Progenitor cell of endocrine pancreas (in vitro differentiated cells): ENCODE data around the gene SLC40A1. TPM values are rescaled to one million over a fixed set of nuclear protein-coding genes. Genes with fewer than 3 reads are reported as not detected.

ENCODE experiments used
- DNase-seq: peaks from one replicate; pipeline ENCODE4 v3.0.0; 2021; ENCODE audit warnings: low spot score; ENCODE audit not compliant: unreplicated experiment
- H3K27ac Mint-ChIP-seq: 2 replicates; pipeline ENCODE4 v1.8.0; 2021; ENCODE audit warnings: mild to moderate bottlenecking, moderate library complexity, mixed read lengths
- H3K27me3 Mint-ChIP-seq: 2 replicates; pipeline ENCODE4 v1.8.0; 2021; ENCODE audit warnings: mixed read lengths
- H3K36me3 Mint-ChIP-seq: 2 replicates; pipeline ENCODE4 v1.8.0; 2022; ENCODE audit warnings: mixed read lengths; ENCODE audit not compliant: insufficient read depth
- H3K4me1 Mint-ChIP-seq: 2 replicates; pipeline ENCODE4 v1.8.0; 2021; ENCODE audit warnings: low read depth, mixed read lengths
- H3K4me3 Mint-ChIP-seq: 2 replicates; pipeline ENCODE4 v1.8.0; 2021; ENCODE audit warnings: low read depth, mild to moderate bottlenecking, moderate library complexity, mixed read lengths
- H3K9me3 Mint-ChIP-seq: 2 replicates; pipeline ENCODE4 v1.8.0; 2021; ENCODE audit warnings: low read depth, mixed read lengths
- CTCF ChIP-seq: fragments of 200-600 bp; sonication (generic); IDR thresholded peaks from one replicate; pipeline ENCODE4 v1.5.0; 2021; ENCODE audit warnings: antibody characterized with exemption, mild to moderate bottlenecking; ENCODE audit not compliant: unreplicated experiment
- total RNA-seq: library from RNA; stranded (reverse); gene quantifications from 2 replicates; pipeline ENCODE4 v1.2.1, GENCODE V29; 2021

The SLC40A1 gene
- total RNA-seq, 1 donor from 2014 or later = 14.6 TPM

GRCh38 chr2:189543367-189543766, 37.2 kb downstream of the SLC40A1 start:
- Mint-ChIP-seq H3K36me3 (no peaks in the 10 kb centered on the region), H3K4me1 (peaks cover 12% of the 10 kb centered on the region), H3K27ac (no peak overlapping the region), H3K9me3 (peaks cover 3% of the 10 kb centered on the region), H3K4me3 (no peak overlapping the region), H3K27me3 (no peaks in the 10 kb centered on the region)
- no peak for DNase-seq
- TF ChIP-seq CTCF = no peak

- peaks cover 3% of the 10 kb centered on the region for H3K9me3 Mint-ChIP-seq
- H3K36me3 Mint-ChIP-seq = no peaks in the 10 kb centered on the region
- H3K27me3 Mint-ChIP-seq = no peaks in the 10 kb centered on the region
- no peak for TF ChIP-seq CTCF
- H3K4me3 Mint-ChIP-seq = no peak overlapping the region
- H3K27ac Mint-ChIP-seq = no peak overlapping the region
- peaks cover 13% of the 10 kb centered on the region for H3K4me1 Mint-ChIP-seq
- DNase-seq = no peak
These were observed 38.3 kb downstream of the SLC40A1 start for GRCh38 chr2:189542145-189542882.

GRCh38 chr2:189541591-189541990, 39.0 kb downstream of the SLC40A1 start:
- H3K9me3 Mint-ChIP-seq = peaks cover 3% of the 10 kb centered on the region
- DNase-seq = no peak
- no peak overlapping the region for H3K27ac Mint-ChIP-seq
- H3K27me3 Mint-ChIP-seq = no peaks in the 10 kb centered on the region
- peaks cover 16% of the 10 kb centered on the region for H3K4me1 Mint-ChIP-seq
- no peak for TF ChIP-seq CTCF
- no peaks in the 10 kb centered on the region for H3K36me3 Mint-ChIP-seq
- H3K4me3 Mint-ChIP-seq = no peak overlapping the region

GRCh38 chr2:189540551-189540950, 40.0 kb downstream of the SLC40A1 start:
- Mint-ChIP-seq H3K9me3 (peaks cover 3% of the 10 kb centered on the region), H3K27ac (no peak overlapping the region), H3K36me3 (no peaks in the 10 kb centered on the region), H3K27me3 (no peaks in the 10 kb centered on the region), H3K4me3 (no peak overlapping the region), H3K4me1 (peaks cover 16% of the 10 kb centered on the region)
- no peak for DNase-seq
- no peak for TF ChIP-seq CTCF

- H3K9me3 Mint-ChIP-seq = peaks cover 3% of the 10 kb centered on the region
- H3K4me1 Mint-ChIP-seq = peaks cover 16% of the 10 kb centered on the region
- TF ChIP-seq CTCF = no peak
- no peak overlapping the region for H3K4me3 Mint-ChIP-seq
- no peak overlapping the region for H3K27ac Mint-ChIP-seq
- H3K36me3 Mint-ChIP-seq = no peaks in the 10 kb centered on the region
- DNase-seq = no peak
- H3K27me3 Mint-ChIP-seq = no peaks in the 10 kb centered on the region
These were observed 42.2 kb downstream of the SLC40A1 start for GRCh38 chr2:189538402-189538801.
